Dendritic cell treated with granulocyte-macrophage colony-stimulating factor and Interleukin-4, amounts not matched to agents 40 ng/mL and 50 ng/mL, for 4 days (primary cell): Measurements from ENCODE around the gene PLPP6.
A peak's percentile ranks its signal among the peaks of the same experiment; 100 is the strongest.

Source experiments
- H3K27ac Mint-ChIP-seq: one replicate; pipeline ENCODE4 v1.8.0; 2022; ENCODE audit warnings: mild to moderate bottlenecking, mixed read lengths
- H3K27me3 Mint-ChIP-seq: one replicate; pipeline ENCODE4 v1.8.0; 2022; ENCODE audit warnings: mild to moderate bottlenecking, mixed read lengths
- H3K36me3 Mint-ChIP-seq: one replicate; pipeline ENCODE4 v1.8.0; 2022; ENCODE audit warnings: low read depth, mixed read lengths
- H3K4me1 Mint-ChIP-seq: one replicate; pipeline ENCODE4 v1.8.0; 2022; ENCODE audit warnings: low read depth, mixed read lengths
- H3K4me3 Mint-ChIP-seq: one replicate; pipeline ENCODE4 v1.8.0; 2022; ENCODE audit warnings: mild to moderate bottlenecking, moderate library complexity, mixed read lengths
- H3K9me3 Mint-ChIP-seq: one replicate; pipeline ENCODE4 v1.8.0; 2022; ENCODE audit warnings: mixed read lengths
- intact Hi-C: fragments of 100-400 bp; cut with micrococcal nuclease; formaldehyde crosslinking; loops from one replicate; pipeline ENCODE4 v1.15.0; 2022

Gene PLPP6

GRCh38 chr9:4662108-4662988, at the start of gene PLPP6:
Gene PLPP6 (plus strand): TSS chr9:4662294. CDS start chr9:4662376, 82 bp downstream.
- Mint-ChIP-seq H3K27me3 (peaks cover 28% of the 10 kb centered on the region), H3K36me3 (peaks cover 11% of the 10 kb centered on the region), H3K9me3 (no peaks in the 10 kb centered on the region), H3K4me3 (peak within 1 kb of the TSS; percentile 78), H3K27ac (peak within 1 kb of the TSS; percentile 80), H3K4me1 (peaks cover 44% of the 10 kb centered on the region)
- intact Hi-C loops = loop anchor here (1.0 to 5.0 kb wide), 2 partner anchors 17 to 80 kb away; partner anchors contain the start of genes AK3 and CDC37L1

GRCh38 chr9:4614627-4615026, 47.5 kb upstream of the PLPP6 start:
- Mint-ChIP-seq H3K27me3 (peaks cover 2% of the 10 kb centered on the region), H3K4me3 (no peak overlapping the region), H3K4me1 (no peaks in the 10 kb centered on the region), H3K9me3 (no peaks in the 10 kb centered on the region), H3K36me3 (no peaks in the 10 kb centered on the region), H3K27ac (no peak overlapping the region)
- intact Hi-C loops = no loop called here

GRCh38 chr9:4615251-4615650, 46.8 kb upstream of the PLPP6 start:
- Mint-ChIP-seq H3K36me3 (no peaks in the 10 kb centered on the region), H3K27me3 (peaks cover 4% of the 10 kb centered on the region), H3K9me3 (no peaks in the 10 kb centered on the region), H3K27ac (no peak overlapping the region), H3K4me3 (no peak overlapping the region), H3K4me1 (peaks cover 4% of the 10 kb centered on the region)
- intact Hi-C loops = no loop called here

GRCh38 chr9:4615778-4616177, 46.3 kb upstream of the PLPP6 start:
- Mint-ChIP-seq H3K27ac (no peak overlapping the region), H3K36me3 (no peaks in the 10 kb centered on the region), H3K27me3 (peaks cover 4% of the 10 kb centered on the region), H3K4me3 (no peak overlapping the region), H3K9me3 (no peaks in the 10 kb centered on the region), H3K4me1 (peaks cover 5% of the 10 kb centered on the region)
- intact Hi-C loops = no loop called here

GRCh38 chr9:4617752-4618151, 44.3 kb upstream of the PLPP6 start:
- H3K4me1 Mint-ChIP-seq = peaks cover 5% of the 10 kb centered on the region
- H3K27me3 Mint-ChIP-seq = peaks cover 4% of the 10 kb centered on the region
- H3K4me3 Mint-ChIP-seq = no peak overlapping the region
- intact Hi-C loops = no loop called here
- no peak overlapping the region for H3K27ac Mint-ChIP-seq
- H3K9me3 Mint-ChIP-seq = no peaks in the 10 kb centered on the region
- H3K36me3 Mint-ChIP-seq = no peaks in the 10 kb centered on the region

- H3K36me3 Mint-ChIP-seq = no peaks in the 10 kb centered on the region
- H3K9me3 Mint-ChIP-seq = no peaks in the 10 kb centered on the region
- H3K27ac Mint-ChIP-seq = no peak overlapping the region
- no peak overlapping the region for H3K4me3 Mint-ChIP-seq
- intact Hi-C loops = no loop called here
- peaks cover 4% of the 10 kb centered on the region for H3K27me3 Mint-ChIP-seq
- peaks cover 5% of the 10 kb centered on the region for H3K4me1 Mint-ChIP-seq
Observed at GRCh38 chr9:4618700-4619099, 43.4 kb upstream of the PLPP6 start.

- Mint-ChIP-seq H3K4me3 (no peak overlapping the region), H3K27ac (no peak overlapping the region), H3K4me1 (peaks cover 5% of the 10 kb centered on the region), H3K9me3 (no peaks in the 10 kb centered on the region), H3K27me3 (peaks cover 4% of the 10 kb centered on the region), H3K36me3 (no peaks in the 10 kb centered on the region)
- intact Hi-C loops = no loop called here
Observed at GRCh38 chr9:4620057-4620765, 41.9 kb upstream of the PLPP6 start.

- H3K4me3 Mint-ChIP-seq = no peak overlapping the region
- H3K27me3 Mint-ChIP-seq = peaks cover 4% of the 10 kb centered on the region
- no peaks in the 10 kb centered on the region for H3K36me3 Mint-ChIP-seq
- H3K9me3 Mint-ChIP-seq = no peaks in the 10 kb centered on the region
- H3K4me1 Mint-ChIP-seq = peaks cover 5% of the 10 kb centered on the region
- intact Hi-C loops = no loop called here
- H3K27ac Mint-ChIP-seq = no peak overlapping the region
Observed at GRCh38 chr9:4620881-4621555, 41.1 kb upstream of the PLPP6 start.

- H3K36me3 Mint-ChIP-seq = no peaks in the 10 kb centered on the region
- intact Hi-C loops = no loop called here
- peaks cover 5% of the 10 kb centered on the region for H3K4me1 Mint-ChIP-seq
- no peaks in the 10 kb centered on the region for H3K9me3 Mint-ChIP-seq
- H3K27me3 Mint-ChIP-seq = peaks cover 7% of the 10 kb centered on the region
- no peak overlapping the region for H3K27ac Mint-ChIP-seq
- no peak overlapping the region for H3K4me3 Mint-ChIP-seq
Observed at GRCh38 chr9:4622016-4622415, 40.1 kb upstream of the PLPP6 start.

GRCh38 chr9:4630836-4631235, 31.3 kb upstream of the PLPP6 start:
- Mint-ChIP-seq H3K4me1 (no peaks in the 10 kb centered on the region), H3K27me3 (peaks cover 7% of the 10 kb centered on the region), H3K4me3 (no peak overlapping the region), H3K9me3 (no peaks in the 10 kb centered on the region), H3K27ac (no peak overlapping the region), H3K36me3 (no peaks in the 10 kb centered on the region)
- intact Hi-C loops = no loop called here

GRCh38 chr9:4638968-4639367, 23.1 kb upstream of the PLPP6 start:
- Mint-ChIP-seq H3K36me3 (no peaks in the 10 kb centered on the region), H3K9me3 (no peaks in the 10 kb centered on the region), H3K27me3 (peaks cover 14% of the 10 kb centered on the region), H3K4me1 (no peaks in the 10 kb centered on the region), H3K27ac (no peak overlapping the region), H3K4me3 (no peak overlapping the region)
- intact Hi-C loops = no loop called here

GRCh38 chr9:4639420-4639819, 22.7 kb upstream of the PLPP6 start:
- no peak overlapping the region for H3K4me3 Mint-ChIP-seq
- no peaks in the 10 kb centered on the region for H3K36me3 Mint-ChIP-seq
- intact Hi-C loops = no loop called here
- peaks cover 1% of the 10 kb centered on the region for H3K4me1 Mint-ChIP-seq
- peaks cover 14% of the 10 kb centered on the region for H3K27me3 Mint-ChIP-seq
- no peak overlapping the region for H3K27ac Mint-ChIP-seq
- H3K9me3 Mint-ChIP-seq = no peaks in the 10 kb centered on the region

- intact Hi-C loops = no loop called here
- H3K36me3 Mint-ChIP-seq = no peaks in the 10 kb centered on the region
- no peaks in the 10 kb centered on the region for H3K9me3 Mint-ChIP-seq
- H3K27me3 Mint-ChIP-seq = peaks cover 14% of the 10 kb centered on the region
- H3K4me1 Mint-ChIP-seq = peaks cover 5% of the 10 kb centered on the region
- no peak overlapping the region for H3K27ac Mint-ChIP-seq
- H3K4me3 Mint-ChIP-seq = no peak overlapping the region
Observed at GRCh38 chr9:4640027-4640426, 22.1 kb upstream of the PLPP6 start.

- Mint-ChIP-seq H3K36me3 (no peaks in the 10 kb centered on the region), H3K27me3 (peaks cover 7% of the 10 kb centered on the region), H3K4me3 (no peak overlapping the region), H3K27ac (no peak overlapping the region), H3K9me3 (no peaks in the 10 kb centered on the region), H3K4me1 (peaks cover 5% of the 10 kb centered on the region)
- intact Hi-C loops = no loop called here
Observed at GRCh38 chr9:4642351-4642750, 19.7 kb upstream of the PLPP6 start.
